Activated T-helper 9 cell treated with anti-CD3 and anti-CD28 coated beads, Interleukin-2, amount 50 U/mL, for 16 hours (primary cell): ENCODE results near the gene LYRM4.
"Not testable (repeated sequence)": the region's sequence is repeated elsewhere in the genome, so short reads cannot be mapped to it uniquely, and the experiment has no call there.

Experiments
- DNase-seq: peaks from one replicate; pipeline ENCODE4 v3.0.0-alpha.2; 2020; ENCODE audit warnings: low read depth

The LYRM4 gene

DNA sequence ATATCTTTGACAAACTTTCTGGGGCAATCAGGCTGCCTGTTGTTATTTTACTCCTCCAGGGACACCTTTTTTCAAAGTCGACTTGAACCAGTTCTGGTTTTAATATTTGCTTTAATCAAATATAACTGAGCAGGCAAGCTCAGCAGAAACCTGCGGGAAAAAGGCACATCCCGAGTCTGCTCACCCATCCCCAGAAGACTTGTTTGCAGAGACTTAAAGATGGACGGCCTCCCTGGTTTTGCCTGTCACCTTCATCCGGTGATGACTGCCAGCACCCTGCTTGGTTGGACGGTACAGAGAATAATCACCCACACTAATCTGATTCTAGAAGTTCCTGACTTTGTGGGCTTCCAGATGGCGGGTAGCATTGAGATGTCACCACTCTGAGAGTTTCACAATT lies 138.8 kb downstream of the LYRM4 start:
- DNase-seq, result no peak

DNA sequence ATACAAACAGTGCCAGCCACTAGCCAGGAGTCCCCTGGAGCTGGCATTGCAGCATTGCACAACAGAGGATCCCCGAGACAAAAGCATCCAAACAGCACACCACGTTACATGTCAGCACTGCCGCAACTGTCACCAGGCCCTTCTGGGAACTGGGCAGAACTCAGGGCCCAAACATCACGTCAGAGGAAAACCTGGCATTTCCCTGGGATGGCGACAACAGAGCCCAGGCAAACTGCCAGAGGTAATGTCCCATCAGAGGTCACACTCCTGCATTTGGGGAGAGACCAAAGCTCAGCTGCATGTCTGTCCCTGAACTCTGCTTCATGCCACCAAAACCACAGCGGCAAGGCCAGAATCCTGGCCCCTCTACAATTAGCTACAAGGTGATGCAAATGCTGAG lies 139.3 kb downstream of the LYRM4 start:
- DNase-seq, result no peak

DNA sequence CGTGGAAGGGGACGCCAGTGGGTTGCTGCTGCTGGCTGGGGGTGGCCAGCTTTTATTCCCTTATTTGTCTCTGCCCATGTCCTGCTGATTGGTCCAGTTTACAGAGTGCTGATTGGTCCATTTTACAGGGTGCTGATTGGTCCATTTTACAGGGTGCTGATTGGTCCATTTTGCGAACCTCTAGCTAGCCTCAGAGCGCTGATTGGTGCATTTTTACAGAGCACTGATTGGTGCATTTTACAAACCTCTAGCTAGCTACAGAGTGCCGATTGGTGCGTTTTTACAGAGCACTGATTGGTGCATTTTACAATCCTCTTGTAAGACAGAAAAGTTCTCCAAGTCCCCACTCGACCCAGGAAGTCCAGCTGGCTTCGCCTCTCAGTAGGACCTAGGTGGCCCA lies 140.2 kb downstream of the LYRM4 start:
- DNase-seq, result not testable (repeated sequence)

DNA sequence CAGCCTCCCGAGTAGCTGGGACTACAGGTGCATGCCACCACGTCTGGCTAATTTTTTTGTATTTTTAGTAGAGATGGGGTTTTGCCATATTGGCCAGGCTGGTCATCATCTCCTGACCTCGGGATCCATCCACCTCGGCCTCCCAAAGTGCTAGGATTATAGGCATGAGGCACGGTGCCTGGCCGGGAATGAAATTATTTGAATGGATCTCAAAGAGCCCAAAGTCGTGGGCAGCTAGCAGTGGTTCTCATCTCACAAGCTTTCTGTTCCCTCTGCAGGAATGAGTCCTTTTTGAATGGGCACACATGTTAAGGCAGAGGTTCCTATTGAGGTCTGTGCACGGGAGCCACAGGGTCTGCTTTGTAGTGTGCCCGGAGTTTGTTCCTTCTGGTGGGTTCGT lies 140.7 kb downstream of the LYRM4 start:
- no peak for DNase-seq

DNA sequence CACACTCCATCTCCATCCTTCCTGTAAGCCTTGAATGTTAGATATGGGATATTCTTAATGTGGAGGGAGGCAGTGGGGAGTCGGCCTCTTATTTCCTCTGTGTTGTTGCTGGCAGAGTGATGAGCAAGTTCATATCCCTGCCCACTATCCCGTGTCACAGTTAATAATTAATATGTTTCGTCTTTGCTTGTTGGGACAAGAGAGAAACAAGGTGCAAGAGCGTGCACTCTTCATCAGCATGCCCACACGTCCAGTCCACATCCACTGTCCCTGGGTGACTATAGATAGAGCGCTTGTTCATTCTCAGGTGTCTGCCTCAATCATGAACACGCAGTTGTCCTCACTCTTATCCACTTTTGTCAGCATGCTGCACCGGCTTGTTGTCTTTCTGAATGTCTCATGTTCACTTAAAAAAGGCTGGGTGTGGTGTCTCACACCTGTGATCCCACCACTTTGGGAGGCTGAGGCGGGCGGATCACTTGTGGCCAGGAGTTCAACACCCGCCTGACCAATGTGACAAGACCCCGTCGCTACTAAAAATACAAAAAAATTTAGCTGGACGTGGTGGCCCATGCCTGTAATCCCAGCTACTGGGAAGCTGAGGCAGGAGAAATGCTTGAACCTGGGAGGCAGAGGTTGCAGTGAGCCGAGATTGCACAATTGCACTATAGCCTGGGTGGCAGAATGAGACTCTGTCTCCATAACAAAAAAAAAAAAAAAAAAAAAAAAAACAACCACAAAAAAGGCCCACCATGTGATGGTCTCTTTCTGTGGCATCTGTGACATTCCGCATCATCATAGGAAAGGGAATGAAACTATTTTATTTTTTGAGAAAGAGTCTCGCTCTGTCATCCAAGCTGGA lies 141.4 kb downstream of the LYRM4 start:
- DNase-seq, result no peak

DNA sequence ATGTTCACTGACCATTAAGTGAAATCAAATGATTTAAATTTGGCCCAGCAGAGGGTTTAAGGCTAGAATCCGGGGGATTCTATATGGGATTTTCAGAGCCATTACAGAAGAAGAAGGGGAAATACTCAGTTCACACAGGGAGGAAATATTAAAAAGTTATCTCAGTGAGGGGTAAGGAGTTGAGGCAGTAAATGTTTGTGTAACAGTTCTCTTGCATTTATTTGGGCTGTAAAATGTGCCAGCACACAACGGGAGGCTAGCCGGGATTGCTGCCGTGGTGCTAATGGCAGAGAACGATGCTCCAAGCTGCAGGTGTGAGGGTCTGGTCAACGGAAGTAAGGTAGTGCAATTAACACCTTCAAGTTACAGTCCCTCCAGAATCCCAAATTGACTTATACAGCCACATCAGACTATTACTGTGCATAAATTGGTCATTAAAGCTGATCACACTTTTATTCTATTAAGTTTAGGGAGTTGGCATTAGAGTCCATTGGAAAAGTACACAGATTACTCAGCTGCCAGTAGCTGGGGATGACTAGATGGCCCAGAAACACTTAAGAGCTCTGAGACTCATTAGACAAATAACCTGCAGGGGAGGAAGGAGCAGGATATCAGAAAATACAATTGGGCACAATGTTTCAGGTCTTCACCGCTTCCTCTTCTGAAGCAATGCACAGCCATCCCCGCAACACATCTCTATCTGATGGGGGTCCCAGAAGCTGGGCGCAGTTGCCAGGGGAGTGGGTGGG lies 144.3 kb downstream of the LYRM4 start:
- no peak for DNase-seq

DNA sequence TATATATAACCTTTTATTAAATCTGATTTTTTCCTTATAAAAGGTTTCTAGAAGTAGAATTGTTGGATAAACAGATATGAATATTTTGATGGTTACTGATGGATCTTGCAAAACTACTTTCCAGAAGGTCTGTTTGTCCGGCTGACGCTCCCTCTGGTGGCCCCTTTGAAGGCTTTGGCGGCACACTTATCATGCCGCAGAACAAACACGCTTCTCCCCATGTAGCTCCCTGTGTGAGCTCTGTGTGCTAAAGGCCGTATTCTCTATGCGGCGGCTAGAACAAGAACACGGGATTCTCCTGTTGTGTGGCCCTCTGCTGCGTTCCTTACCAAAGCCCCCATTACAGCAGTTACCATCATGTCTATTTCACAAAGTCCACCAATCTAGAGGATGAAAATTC lies 145.6 kb downstream of the LYRM4 start:
- no peak for DNase-seq

DNA sequence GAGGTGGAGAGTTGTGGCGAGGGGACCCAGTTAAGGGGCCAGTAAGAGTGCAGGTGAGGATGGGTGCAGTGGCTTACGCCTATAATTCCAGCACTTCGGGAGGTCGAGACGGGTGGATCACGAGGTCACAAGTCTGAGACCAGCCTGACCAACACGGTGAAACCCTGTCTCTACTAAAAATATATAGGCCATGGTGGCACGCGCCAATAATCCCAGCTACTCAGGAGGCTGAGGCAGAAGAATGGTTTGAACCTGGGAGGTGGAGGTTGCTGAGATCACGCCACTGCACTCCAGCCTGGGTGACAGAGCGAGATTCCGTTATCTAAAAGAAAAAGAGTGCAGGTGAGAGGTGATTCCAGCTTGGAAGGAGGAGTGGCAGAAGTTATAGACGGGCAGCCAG lies 147.7 kb downstream of the LYRM4 start:
- no peak for DNase-seq

DNA sequence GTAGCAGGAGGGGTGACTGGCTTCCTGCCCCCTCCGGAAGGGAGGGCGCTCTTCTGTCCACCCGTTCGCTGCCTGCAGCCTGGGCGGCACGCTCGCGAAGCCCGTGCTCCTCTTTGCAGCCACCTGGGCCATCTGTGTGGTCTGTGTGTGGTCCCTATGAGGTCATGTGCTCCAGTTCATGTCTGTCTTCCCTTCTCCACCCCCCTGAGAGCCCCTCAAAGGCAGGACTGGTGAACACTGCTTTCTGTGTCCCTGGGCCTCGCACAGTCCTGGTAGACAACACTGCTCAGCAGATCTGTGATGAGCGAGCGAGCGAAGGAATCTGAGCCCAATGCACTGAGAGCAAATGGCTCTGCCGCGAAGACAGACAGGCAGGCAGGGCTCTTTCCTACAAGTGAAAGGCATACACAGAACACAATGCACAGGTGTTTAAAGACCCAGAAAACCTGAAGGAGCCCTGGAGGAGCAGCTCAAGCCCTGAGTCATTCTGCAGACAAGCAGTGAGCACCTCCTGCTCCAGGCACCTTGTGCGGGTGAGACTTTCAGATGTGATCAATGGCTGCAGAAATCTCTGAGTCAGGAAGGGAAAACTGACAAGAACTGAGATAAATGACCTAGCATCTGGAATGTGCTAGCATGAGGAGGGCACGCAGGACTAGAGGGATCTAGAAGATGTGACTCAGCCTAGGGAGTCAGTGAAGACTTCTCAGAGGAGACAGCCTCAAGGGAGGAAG lies 148.5 kb downstream of the LYRM4 start:
- no peak for DNase-seq

DNA sequence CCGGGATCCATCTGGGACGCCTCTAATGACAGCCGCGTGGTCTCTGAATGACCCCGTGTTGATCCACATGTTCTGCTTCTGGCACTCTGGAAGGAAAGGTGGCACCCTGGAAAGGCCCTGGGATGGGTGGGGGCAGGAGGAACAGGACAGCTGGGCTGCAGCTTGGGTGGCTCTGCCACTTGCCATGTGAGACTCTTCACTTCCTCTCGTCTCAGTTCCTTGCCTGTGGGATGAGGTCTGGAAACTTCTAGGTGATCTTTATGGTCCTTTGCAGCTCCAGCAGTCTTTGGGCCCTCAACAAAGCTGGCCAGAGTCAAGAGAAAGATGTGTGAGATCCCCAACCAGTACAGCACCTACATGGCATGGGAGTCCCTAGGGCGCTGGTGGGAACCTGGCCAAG lies 149.1 kb downstream of the LYRM4 start:
- no peak for DNase-seq

DNA sequence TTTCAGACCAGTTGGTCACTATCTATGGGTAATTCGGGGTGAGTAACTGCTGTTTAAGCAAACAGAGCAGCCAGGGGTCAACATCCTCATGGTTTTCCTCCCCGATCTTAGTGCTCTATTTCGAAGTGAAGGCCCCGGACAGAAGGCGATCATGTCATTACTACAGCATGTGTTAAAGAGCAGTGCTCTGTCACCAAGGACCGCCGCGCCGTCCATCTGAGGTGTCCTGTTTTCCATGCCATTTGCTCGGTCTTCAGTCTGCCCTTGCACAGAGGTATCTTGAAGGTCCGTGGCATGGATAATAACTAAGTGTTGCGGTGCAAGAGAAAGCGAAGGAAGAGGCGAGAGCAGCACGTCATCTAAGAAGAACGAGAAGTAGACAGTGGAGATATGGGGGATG lies 150.5 kb downstream of the LYRM4 start:
- DNase-seq, result no peak

DNA sequence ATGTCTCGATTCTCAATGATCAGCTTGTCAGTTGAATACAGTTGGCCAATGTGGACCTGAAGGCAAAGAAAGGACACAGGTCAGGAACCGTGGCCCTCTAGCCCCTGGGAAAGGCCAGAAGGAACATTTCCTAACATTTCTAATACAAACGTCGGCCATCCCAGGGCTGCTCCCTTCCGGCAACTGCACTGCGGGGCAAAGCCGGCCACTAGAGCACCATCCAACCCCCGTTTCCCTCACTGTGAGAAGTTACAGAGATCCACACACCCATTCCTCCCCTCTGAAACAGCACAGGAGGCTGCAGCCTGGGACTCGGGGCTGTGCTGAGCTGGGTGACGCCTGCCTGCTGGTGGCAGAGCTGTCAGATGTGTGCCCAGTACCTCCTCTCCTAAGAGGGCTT lies 151.3 kb downstream of the LYRM4 start:
- DNase-seq, result no peak

DNA sequence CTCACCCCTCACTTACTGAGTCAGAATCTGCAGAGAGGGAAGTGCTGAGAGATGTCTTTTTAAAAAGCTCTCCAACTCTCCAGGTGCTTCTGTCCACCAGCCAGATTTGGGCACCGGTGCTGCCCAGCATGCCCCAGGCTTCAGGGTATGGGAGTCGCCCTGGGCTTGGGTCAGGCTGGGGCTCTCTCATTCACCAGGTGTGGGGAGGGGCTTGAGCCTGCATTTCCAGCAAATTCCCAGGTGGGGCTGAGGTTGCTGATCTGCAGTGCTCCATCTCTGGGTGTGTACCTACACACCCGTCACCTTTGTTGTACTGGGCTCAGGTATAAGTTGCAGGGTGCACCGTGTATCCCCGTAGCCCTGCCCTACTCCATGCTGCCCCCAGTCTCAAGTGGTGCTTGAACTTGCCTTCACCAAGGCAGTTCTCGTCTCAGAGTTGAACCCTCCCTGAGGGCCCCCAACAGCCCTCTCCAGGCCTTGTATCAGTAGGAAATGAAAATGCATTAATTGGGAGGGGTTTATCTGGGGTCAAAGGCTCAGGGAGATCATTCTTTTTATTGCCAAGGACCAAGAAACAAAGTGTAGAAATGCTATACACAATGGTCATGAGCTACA lies 152.1 kb downstream of the LYRM4 start:
- no peak for DNase-seq

DNA sequence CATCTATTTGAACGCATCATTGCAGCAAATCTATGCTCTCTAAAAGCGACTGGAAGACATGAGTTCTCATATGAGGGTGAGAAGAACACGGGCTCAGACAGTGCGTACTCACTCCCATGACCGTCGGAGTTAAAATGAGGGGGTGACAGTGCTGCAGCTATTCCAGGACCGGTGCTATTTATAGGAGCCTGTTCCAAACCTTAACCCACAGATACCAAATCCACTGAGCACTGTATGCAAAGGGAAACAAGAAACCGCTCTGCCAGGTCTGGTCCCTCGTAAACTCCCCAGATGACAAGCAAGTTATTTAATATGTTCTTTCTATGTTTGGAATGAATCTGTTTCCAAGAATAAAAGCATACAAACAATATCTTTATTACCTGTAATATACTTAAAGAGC lies 152.7 kb downstream of the LYRM4 start:
- no peak for DNase-seq

DNA sequence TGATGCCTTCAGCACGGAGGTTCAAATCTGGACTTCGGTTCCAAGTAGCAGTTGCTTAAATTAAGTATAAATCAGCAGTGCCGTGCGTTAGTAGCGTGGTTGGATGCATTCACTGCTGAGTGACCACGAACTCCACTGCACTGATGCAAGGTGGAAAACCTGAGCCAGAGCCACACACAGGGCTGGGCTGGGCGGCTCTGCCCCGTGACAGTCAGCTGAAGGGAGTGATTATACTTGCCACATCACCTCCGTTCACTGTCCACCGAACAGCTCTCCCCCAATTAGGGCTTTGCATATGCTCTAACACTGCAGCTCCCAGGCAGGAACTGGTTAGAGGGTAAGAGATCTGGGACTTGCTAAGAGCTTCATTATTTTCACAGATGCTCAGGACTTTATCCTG lies 153.4 kb downstream of the LYRM4 start:
- DNase-seq, result no peak

DNA sequence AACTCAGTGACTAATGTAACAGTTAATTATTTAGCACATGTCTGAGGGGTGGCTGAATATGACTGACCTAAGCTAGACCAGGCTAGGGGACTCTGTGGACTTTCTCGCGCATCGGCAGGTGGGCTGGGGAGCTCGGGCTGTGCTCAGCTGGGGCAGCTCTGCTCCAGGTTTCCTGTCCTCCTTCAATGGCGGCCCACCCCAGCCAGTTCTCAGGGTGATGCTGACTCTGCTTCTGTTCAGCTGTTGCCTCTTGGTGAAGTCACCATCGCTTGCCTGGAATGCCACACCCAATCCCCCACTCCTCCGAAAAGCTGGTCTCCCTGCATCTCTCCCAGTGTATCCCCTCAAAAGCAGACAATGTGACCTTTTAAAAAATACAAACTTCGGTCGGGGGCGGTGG lies 155.6 kb downstream of the LYRM4 start:
- DNase-seq, result no peak

DNA sequence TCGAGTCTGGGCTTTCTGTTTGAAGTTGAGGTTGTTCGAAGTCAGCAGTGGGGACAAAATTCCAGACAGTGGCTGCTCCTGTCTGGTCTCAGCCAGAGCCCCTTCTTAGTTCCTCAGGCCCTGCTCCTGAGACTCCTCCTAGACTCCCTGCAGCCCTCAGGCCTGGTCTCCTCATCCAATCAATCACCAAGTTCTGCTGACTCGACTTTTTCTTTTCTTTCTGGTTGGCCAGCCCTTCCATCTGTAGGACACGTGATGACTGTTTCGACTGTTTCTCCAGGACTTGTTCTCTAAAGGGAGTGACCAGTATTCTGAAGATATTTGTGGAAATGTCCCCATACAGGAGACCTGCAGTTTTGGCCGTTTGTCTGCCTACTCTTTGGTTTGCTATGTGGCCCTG lies 156.1 kb downstream of the LYRM4 start:
- no peak for DNase-seq

DNA sequence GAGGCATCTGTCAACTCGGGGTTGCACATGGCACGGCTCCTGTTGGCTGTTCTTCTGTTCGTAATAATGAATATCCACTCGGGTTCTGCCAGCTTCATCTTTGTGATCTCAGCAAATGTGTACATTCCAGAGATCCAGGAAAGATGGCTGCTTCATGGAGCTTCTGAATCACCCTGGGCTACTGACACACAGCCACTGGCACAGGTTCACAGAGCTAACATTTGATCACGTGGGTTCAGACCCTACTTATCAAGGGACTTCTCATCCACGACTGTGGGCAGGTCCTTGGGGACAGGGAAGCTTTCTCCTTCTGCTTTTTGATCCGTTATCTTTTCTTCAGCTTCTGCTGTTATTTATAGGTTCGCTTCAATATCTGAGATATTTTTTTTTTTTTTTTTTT lies 157.5 kb downstream of the LYRM4 start:
- DNase-seq, result no peak

DNA sequence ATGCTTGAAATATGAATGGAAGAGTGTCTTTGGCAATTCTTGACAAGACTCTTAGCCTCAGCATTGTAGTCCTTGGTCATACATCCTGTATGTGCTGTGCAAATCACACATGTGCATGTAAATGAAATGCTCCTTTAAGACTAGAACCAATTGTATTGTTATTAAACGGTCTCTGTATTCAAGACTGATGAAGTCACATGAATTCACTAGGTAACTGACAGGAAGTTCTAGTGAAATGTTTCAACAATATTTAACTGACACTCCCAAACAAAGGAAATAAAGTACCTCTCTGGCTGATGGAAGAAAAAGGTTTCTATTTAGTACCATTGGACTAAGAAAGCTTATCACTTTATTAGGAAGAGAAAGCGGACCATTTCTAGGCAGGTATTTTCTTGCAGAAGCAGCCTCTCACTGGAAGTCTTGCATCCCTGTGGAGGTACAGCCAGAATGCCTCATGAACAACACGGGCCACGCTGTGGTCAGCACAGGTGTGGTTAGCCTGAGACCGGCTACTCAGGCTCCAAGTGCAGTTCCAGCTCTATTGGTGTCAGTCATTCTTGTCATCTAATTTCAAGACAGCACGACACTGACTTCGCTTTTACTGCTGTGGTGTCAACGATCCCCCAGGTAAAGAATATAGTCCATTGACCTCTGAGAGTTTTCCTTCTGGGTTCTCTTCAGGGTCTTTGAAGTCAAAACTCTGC lies 158.3 kb downstream of the LYRM4 start:
- DNase-seq, result no peak

DNA sequence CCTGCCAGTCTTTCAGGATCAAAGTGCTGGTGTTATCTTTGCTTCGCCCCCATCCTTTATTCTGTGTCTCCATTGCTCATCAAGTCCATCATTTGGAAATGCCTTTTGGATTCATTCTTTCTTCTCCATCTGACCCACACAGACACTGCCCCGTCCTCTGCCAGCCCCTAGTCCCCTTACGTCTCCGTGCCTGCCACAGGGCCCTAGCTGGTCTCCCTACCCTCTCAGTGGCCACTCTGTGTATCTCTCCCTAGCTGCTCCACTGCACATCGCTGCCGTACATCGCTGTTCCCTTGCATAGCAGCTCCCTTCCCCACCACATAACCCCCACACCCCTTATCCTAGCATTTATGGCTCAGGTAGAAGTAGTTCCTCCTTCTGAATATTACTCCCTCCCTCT lies 159.9 kb downstream of the LYRM4 start:
- no peak for DNase-seq

DNA sequence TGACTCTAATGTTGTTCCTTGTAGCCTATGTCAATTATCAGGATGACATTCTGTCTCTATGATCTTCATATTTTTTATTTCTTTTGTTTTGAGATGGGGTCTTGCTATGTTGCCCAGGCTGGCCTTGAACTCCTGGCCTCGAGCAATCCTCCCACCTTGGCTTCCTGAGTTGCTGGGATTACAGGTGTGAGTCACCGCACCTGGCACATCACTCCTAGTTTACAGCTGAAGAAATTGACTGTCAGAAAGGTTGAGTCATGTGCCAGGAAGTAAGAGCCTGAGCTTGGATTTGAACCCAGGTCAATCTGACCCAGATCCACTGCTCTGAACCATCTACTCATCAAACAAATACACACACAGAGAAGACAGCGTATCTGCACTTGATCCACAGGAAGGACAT lies 161.2 kb downstream of the LYRM4 start:
- DNase-seq, result no peak
